Activated CD4-positive, alpha-beta T cell treated with anti-CD3 and anti-CD28 coated beads, Interleukin-2, amount 10 ng/mL, durations not matched to agents 24 days and 14 days (primary cell): ENCODE data around the gene SLC26A1. TPM values are rescaled to one million over a fixed set of nuclear protein-coding genes. Genes with fewer than 3 reads are reported as not detected.

Experiments
- DNase-seq: peaks from one replicate; pipeline ENCODE4 v3.0.0; 2022
- H3K27ac Mint-ChIP-seq: one replicate; pipeline ENCODE4 v1.8.0; 2022; ENCODE audit warnings: mild to moderate bottlenecking, mixed read lengths
- H3K27me3 Mint-ChIP-seq: one replicate; pipeline ENCODE4 v1.8.0; 2022; ENCODE audit warnings: mixed read lengths
- H3K36me3 Mint-ChIP-seq: one replicate; pipeline ENCODE4 v1.8.0; 2022; ENCODE audit warnings: low read depth, mild to moderate bottlenecking, mixed read lengths
- H3K4me1 Mint-ChIP-seq: one replicate; pipeline ENCODE4 v1.8.0; 2021; ENCODE audit warnings: mixed read lengths
- H3K4me3 Mint-ChIP-seq: one replicate; pipeline ENCODE4 v1.8.0; 2022; ENCODE audit warnings: mild to moderate bottlenecking, moderate library complexity, mixed read lengths
- H3K9me3 Mint-ChIP-seq: one replicate; pipeline ENCODE4 v1.8.0; 2021; ENCODE audit warnings: mixed read lengths
- intact Hi-C: fragments of 100-400 bp; cut with micrococcal nuclease; formaldehyde crosslinking; loops from one replicate; pipeline ENCODE4 v1.15.1; 2023
- total RNA-seq: library from RNA; stranded (reverse); gene quantifications from 2 replicates; pipeline ENCODE4 v1.2.3, GENCODE V29; 2022

SLC26A1 gene
- total RNA-seq, 1 donor from 2014 or later = not detected

DNA sequence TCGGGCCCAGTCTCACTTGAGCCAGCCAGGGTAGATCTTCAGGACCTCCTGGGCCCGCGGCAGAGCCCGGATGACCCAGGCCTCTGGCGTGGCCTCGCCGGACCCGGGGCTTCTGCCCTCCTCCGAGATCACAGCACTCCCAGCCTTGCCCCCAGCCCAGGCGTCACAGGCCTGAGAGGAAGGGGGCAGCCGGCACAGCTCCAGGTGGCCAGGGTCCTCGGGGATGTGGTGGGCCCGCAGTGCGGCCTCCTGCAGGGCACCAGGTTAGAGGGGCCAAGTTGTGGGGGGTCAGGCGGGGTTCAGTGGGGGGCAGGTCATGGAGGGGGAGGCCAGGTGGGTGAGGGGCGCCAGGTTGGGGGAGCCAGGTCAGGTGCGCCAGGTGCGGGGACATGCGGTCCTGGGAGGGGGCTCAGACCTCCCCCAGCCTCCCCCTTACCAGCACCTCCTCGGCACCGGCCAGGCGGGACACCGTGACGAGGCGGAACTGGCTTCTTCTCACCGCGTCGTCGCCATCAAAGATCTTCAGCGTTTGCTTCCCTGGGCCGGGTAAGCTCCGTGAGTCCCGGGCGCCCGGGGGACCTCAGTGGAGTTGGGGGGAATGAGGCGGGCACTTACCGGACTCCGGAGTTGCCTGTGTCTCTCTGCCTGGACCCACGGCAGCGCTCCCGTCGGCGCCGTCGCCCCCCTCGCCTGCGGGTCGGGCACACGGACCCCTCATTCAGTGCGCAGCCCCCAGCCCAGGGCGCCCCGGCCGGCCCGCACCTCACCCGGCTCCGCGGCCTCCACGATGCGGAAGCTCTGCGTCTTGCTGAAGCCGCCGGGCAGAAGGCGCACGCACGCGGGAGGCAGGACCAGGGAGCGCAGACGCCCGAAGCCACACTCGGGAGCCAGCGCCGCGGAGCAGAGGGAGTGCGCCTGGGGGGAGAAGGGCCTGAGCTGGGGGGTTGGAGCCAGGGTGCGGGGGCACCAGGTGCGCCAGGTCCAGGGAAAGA lies 25.8 kb downstream of the SLC26A1 start:
- Mint-ChIP-seq H3K4me1 (peaks cover 2% of the 10 kb centered on the region), H3K9me3 (no peaks in the 10 kb centered on the region), H3K27ac (no peak overlapping the region), H3K36me3 (peaks cover 2% of the 10 kb centered on the region), H3K27me3 (no peaks in the 10 kb centered on the region), H3K4me3 (no peak overlapping the region)
- intact Hi-C loops = no loop called here
- no peak for DNase-seq

GRCh38 chr4:966266-967112 lies 26.7 kb downstream of the SLC26A1 start:
- H3K4me3 Mint-ChIP-seq = no peak overlapping the region
- DNase-seq = no peak
- peaks cover 5% of the 10 kb centered on the region for H3K36me3 Mint-ChIP-seq
- H3K27me3 Mint-ChIP-seq = no peaks in the 10 kb centered on the region
- no peaks in the 10 kb centered on the region for H3K9me3 Mint-ChIP-seq
- H3K27ac Mint-ChIP-seq = no peak overlapping the region
- peaks cover 2% of the 10 kb centered on the region for H3K4me1 Mint-ChIP-seq
- intact Hi-C loops = no loop called here

DNA sequence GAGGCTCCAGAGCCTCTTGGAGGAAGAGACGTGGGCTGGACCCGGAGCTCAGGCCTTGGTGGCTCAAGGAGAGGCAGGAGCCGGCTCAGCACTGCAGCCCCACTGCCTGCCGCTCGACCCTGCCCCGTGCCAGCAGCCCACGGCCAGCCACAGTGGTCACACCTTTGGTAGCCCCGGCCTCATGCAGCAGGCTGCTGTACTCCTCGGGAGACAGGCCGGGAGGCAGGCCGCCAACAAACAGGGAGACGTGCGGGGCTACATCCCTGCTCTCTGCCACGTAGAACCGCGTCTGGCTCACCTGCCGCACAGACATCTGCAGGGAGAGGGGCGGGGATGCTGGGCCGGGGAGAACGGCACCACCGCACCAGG lies 27.5 kb downstream of the SLC26A1 start:
- Mint-ChIP-seq H3K4me3 (no peak overlapping the region), H3K27me3 (no peaks in the 10 kb centered on the region), H3K27ac (no peak overlapping the region), H3K4me1 (no peaks in the 10 kb centered on the region), H3K36me3 (peaks cover 5% of the 10 kb centered on the region), H3K9me3 (no peaks in the 10 kb centered on the region)
- intact Hi-C loops = no loop called here
- no peak for DNase-seq

DNA sequence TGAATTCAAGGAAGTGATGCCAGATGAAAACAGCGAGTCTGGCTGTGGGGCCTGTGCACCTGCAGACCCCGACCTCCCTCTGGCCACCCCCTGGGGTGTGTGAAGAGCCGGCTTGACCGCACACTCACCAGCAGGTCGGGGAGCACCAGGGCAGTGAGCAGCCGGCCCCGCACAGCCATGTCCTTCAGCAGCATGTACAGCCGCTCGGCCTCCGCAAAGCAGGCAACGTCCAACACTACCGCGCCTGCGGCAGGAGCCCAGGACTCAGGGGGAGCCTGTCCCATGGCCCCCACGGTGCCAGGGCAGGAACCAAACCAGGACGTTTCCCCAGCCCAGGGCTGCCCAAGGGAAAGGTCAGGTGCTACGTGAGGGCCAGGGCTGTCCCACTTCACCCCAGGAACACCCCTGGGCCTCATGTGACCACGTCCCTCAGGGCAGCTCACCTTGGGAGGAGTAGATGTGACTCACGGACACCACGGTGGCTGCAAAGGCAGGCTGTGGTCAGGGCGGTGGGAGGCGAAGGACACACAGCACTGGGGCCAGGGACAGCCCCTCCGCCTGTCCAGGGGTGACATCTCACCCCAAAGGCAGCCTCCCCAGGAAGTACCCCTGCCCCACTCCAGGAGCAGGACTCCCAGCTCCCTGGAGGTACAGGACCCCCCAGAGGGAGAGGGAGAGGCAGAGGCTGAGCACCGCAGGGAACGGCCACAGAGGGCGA lies 28.0 kb downstream of the SLC26A1 start:
- Mint-ChIP-seq H3K4me3 (no peak overlapping the region), H3K4me1 (no peaks in the 10 kb centered on the region), H3K9me3 (no peaks in the 10 kb centered on the region), H3K27ac (no peak overlapping the region), H3K36me3 (peaks cover 5% of the 10 kb centered on the region), H3K27me3 (no peaks in the 10 kb centered on the region)
- no peak for DNase-seq
- intact Hi-C loops = no loop called here

DNA sequence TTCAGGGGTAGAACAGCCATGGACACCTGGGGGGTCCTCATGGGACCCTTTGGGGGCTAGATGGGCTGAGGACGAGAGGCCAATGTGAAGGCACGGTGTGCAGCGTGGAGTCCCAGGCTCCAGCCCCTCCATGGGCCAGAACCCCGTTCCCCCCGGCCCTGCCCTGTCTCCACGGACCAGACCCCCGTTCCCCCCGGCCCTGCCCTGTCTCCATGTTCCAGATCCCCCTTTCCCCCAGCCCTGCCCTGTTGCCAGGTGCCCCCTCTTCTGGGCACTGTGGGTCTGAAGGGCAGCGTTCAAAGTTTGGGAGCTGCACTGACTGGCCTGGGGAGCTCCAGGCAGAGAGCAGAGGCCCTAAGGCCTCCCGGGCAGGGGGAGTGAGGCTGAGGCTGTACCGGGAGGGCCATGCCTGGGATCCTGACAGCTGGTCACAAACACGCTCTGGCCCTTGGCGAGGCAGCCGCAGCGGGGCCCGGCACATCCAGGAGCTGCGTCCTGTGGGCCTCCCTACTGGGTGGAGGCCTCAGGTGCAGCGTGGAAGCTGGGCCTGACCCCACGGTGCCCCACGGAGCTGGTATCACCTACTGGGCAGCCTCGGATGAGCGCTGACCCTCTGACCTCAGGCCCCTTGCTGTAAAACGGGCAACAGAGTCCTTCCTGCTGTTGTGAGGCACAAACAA lies 28.7 kb downstream of the SLC26A1 start:
- H3K36me3 Mint-ChIP-seq = peaks cover 7% of the 10 kb centered on the region
- H3K4me1 Mint-ChIP-seq = no peaks in the 10 kb centered on the region
- no peak overlapping the region for H3K4me3 Mint-ChIP-seq
- intact Hi-C loops = no loop called here
- DNase-seq = no peak
- no peaks in the 10 kb centered on the region for H3K27me3 Mint-ChIP-seq
- no peaks in the 10 kb centered on the region for H3K9me3 Mint-ChIP-seq
- H3K27ac Mint-ChIP-seq = no peak overlapping the region

GRCh38 chr4:963276-964225 lies 29.7 kb downstream of the SLC26A1 start:
- Mint-ChIP-seq H3K4me1 (no peaks in the 10 kb centered on the region), H3K36me3 (peaks cover 8% of the 10 kb centered on the region), H3K4me3 (no peak overlapping the region), H3K27ac (no peak overlapping the region), H3K9me3 (no peaks in the 10 kb centered on the region), H3K27me3 (no peaks in the 10 kb centered on the region)
- intact Hi-C loops = no loop called here
- no peak for DNase-seq

GRCh38 chr4:962231-963208 lies 30.7 kb downstream of the SLC26A1 start:
- Mint-ChIP-seq H3K9me3 (no peaks in the 10 kb centered on the region), H3K4me1 (no peaks in the 10 kb centered on the region), H3K27me3 (no peaks in the 10 kb centered on the region), H3K27ac (no peak overlapping the region), H3K36me3 (peaks cover 9% of the 10 kb centered on the region), H3K4me3 (no peak overlapping the region)
- no peak for DNase-seq
- intact Hi-C loops = no loop called here

GRCh38 chr4:961351-962230 lies 31.6 kb downstream of the SLC26A1 start:
- H3K9me3 Mint-ChIP-seq = no peaks in the 10 kb centered on the region
- intact Hi-C loops = no loop called here
- peaks cover 9% of the 10 kb centered on the region for H3K36me3 Mint-ChIP-seq
- no peaks in the 10 kb centered on the region for H3K27me3 Mint-ChIP-seq
- no peaks in the 10 kb centered on the region for H3K4me1 Mint-ChIP-seq
- DNase-seq = no peak
- H3K4me3 Mint-ChIP-seq = no peak overlapping the region
- H3K27ac Mint-ChIP-seq = no peak overlapping the region

GRCh38 chr4:960636-961350 lies 32.4 kb downstream of the SLC26A1 start:
- Mint-ChIP-seq H3K4me3 (no peak overlapping the region), H3K27me3 (no peaks in the 10 kb centered on the region), H3K36me3 (peaks cover 7% of the 10 kb centered on the region), H3K9me3 (no peaks in the 10 kb centered on the region), H3K4me1 (no peaks in the 10 kb centered on the region), H3K27ac (no peak overlapping the region)
- intact Hi-C loops = no loop called here
- DNase-seq = no peak

GRCh38 chr4:960140-960635 lies 33.0 kb downstream of the SLC26A1 start:
- Mint-ChIP-seq H3K27me3 (no peaks in the 10 kb centered on the region), H3K9me3 (no peaks in the 10 kb centered on the region), H3K4me1 (no peaks in the 10 kb centered on the region), H3K4me3 (no peak overlapping the region), H3K36me3 (peaks cover 7% of the 10 kb centered on the region), H3K27ac (no peak overlapping the region)
- intact Hi-C loops = no loop called here
- no peak for DNase-seq
